ENCODE results near the gene CLDN24.

Gene CLDN24

GRCh38 chr4:183321516-183321915 lies 710 bp downstream of the CLDN24 start:
- DNase-seq (ENCODE audit: low spot score) = no peak
- FAIRE-seq = no peak

- FAIRE-seq (no peak), DNase-seq (ENCODE audit: low spot score) (no peak)
These were observed 1.1 kb downstream of the CLDN24 start for GRCh38 chr4:183321079-183321478.

- no peak for DNase-seq (ENCODE audit: low spot score)
- FAIRE-seq = no peak
These were observed 1.8 kb downstream of the CLDN24 start, which contains the start of gene CLDN22 for GRCh38 chr4:183320211-183321059. Gene CLDN22, minus strand, starts transcription at chr4:183320276. Its CDS starts 58 bp downstream, at chr4:183320218.

- no peak for FAIRE-seq
- DNase-seq (ENCODE audit: low spot score) = no peak
These were observed 3.6 kb downstream of the CLDN24 start for GRCh38 chr4:183318656-183319055.

GRCh38 chr4:183314806-183315205 lies 7.4 kb downstream of the CLDN24 start:
- DNase-seq (ENCODE audit: low spot score) (no peak), FAIRE-seq (no peak)

- DNase-seq (ENCODE audit: low spot score) (no peak), FAIRE-seq (no peak)
These were observed 7.9 kb downstream of the CLDN24 start for GRCh38 chr4:183314336-183314735.

GRCh38 chr4:183312841-183313240 lies 9.4 kb downstream of the CLDN24 start:
- DNase-seq (ENCODE audit: low spot score) (no peak), FAIRE-seq (no peak)

GRCh38 chr4:183306811-183307210 lies 15.4 kb downstream of the CLDN24 start:
- FAIRE-seq = no peak
- DNase-seq (ENCODE audit: low spot score) = no peak

- DNase-seq (ENCODE audit: low spot score) (no peak), FAIRE-seq (no peak)
These were observed 17.7 kb downstream of the CLDN24 start for GRCh38 chr4:183304538-183304937.

- no peak for FAIRE-seq
These were observed 18.2 kb downstream of the CLDN24 start for GRCh38 chr4:183304067-183304466.

GRCh38 chr4:183303301-183303700 lies 18.9 kb downstream of the CLDN24 start:
- FAIRE-seq (no peak), DNase-seq (ENCODE audit: low spot score) (no peak)

More at GRCh38 chr4:183304067-183304466, 18.2 kb downstream of the CLDN24 start:
- DNase-seq (ENCODE audit: low spot score) = no peak

GRCh38 chr4:183300655-183301054 lies 21.6 kb downstream of the CLDN24 start:
- DNase-seq (ENCODE audit: low spot score) (no peak), FAIRE-seq (no peak)

GRCh38 chr4:183300070-183300469 lies 22.2 kb downstream of the CLDN24 start:
- no peak for FAIRE-seq
- no peak for DNase-seq (ENCODE audit: low spot score)

GRCh38 chr4:183299464-183299863 lies 22.8 kb downstream of the CLDN24 start:
- DNase-seq (ENCODE audit: low spot score) (no peak), FAIRE-seq (no peak)

- DNase-seq (ENCODE audit: low spot score) = no peak
- FAIRE-seq = no peak
These were observed 24.6 kb downstream of the CLDN24 start for GRCh38 chr4:183297675-183298074.

GRCh38 chr4:183295711-183296110 lies 26.5 kb downstream of the CLDN24 start:
- FAIRE-seq (no peak), DNase-seq (ENCODE audit: low spot score) (no peak)

- no peak for DNase-seq (ENCODE audit: low spot score)
- FAIRE-seq = no peak
These were observed 31.2 kb downstream of the CLDN24 start for GRCh38 chr4:183291070-183291469.

GRCh38 chr4:183289688-183290087 lies 32.5 kb downstream of the CLDN24 start:
- DNase-seq (ENCODE audit: low spot score) (peak; percentile 27), FAIRE-seq (no peak)

- no peak for DNase-seq (ENCODE audit: low spot score)
- no peak for FAIRE-seq
These were observed 33.3 kb downstream of the CLDN24 start for GRCh38 chr4:183288955-183289354.

GRCh38 chr4:183287677-183288076 lies 34.5 kb downstream of the CLDN24 start:
- DNase-seq (ENCODE audit: low spot score) (no peak), FAIRE-seq (no peak)

- FAIRE-seq (no peak), DNase-seq (ENCODE audit: low spot score) (no peak)
These were observed 34.9 kb downstream of the CLDN24 start for GRCh38 chr4:183287309-183287659.

- FAIRE-seq (no peak), DNase-seq (ENCODE audit: low spot score) (no peak)
These were observed 35.5 kb downstream of the CLDN24 start for GRCh38 chr4:183286590-183287308.

GRCh38 chr4:183285886-183286285 lies 36.3 kb downstream of the CLDN24 start:
- FAIRE-seq = no peak
- DNase-seq (ENCODE audit: low spot score) = no peak

Measured in urothelium cell line (cell line).